ENCODE results near the gene CD82.

Gene CD82

GRCh38 chr11:44565211-44565952 is at the start of gene CD82:
CD82 (plus strand) TSS chr11:44565663; CDS start chr11:44594663, 29,000 bp downstream.
- peak; percentile 98 for DNase-seq (ENCODE audit: low spot score)
- no peak for TF ChIP-seq CTCF (IDR thresholded peaks at IDR 0.05; ENCODE audit: extremely low read depth, missing control alignments)

- no peak for TF ChIP-seq CTCF (IDR thresholded peaks at IDR 0.05; ENCODE audit: extremely low read depth, missing control alignments)
- no peak for DNase-seq (ENCODE audit: low spot score)
Observed at GRCh38 chr11:44516688-44517507, 48.6 kb upstream of the CD82 start.

GRCh38 chr11:44517541-44517940 is 47.9 kb upstream of the CD82 start:
- TF ChIP-seq CTCF (IDR thresholded peaks at IDR 0.05; ENCODE audit: extremely low read depth, missing control alignments), result no peak

GRCh38 chr11:44518968-44519550 is 46.4 kb upstream of the CD82 start:
- no peak for TF ChIP-seq CTCF (IDR thresholded peaks at IDR 0.05; ENCODE audit: extremely low read depth, missing control alignments)
- DNase-seq (ENCODE audit: low spot score), result no peak

More at GRCh38 chr11:44517541-44517940, 47.9 kb upstream of the CD82 start:
- DNase-seq (ENCODE audit: low spot score), result no peak

- no peak for DNase-seq (ENCODE audit: low spot score)
- TF ChIP-seq CTCF (IDR thresholded peaks at IDR 0.05; ENCODE audit: extremely low read depth, missing control alignments), result no peak
Observed at GRCh38 chr11:44519989-44520737, 45.3 kb upstream of the CD82 start.

GRCh38 chr11:44521148-44521547 is 44.3 kb upstream of the CD82 start:
- no peak for DNase-seq (ENCODE audit: low spot score)
- no peak for TF ChIP-seq CTCF (IDR thresholded peaks at IDR 0.05; ENCODE audit: extremely low read depth, missing control alignments)
